Effector memory CD4-positive, alpha-beta T cell (primary cell): ENCODE measurements around the gene GPR68.

Experiments
- DNase-seq, 3 donors: peaks; one replicate each; pipeline ENCODE4 v3.0.0-alpha.2; 2020
- H3K27ac ChIP-seq: 2 replicates; pipeline ENCODE4 v1.7.0; 2013; ENCODE audit warnings: mild to moderate bottlenecking, low read length, moderate library complexity; ENCODE audit not compliant: insufficient read depth, poor library complexity, severe bottlenecking
- H3K27me3 ChIP-seq: replicated peaks from 2 replicates; pipeline ENCODE4 v1.7.0; 2013; ENCODE audit warnings: mild to moderate bottlenecking, low read length; ENCODE audit not compliant: insufficient read depth, control insufficient read depth, poor library complexity, severe bottlenecking
- H3K36me3 ChIP-seq: 2 replicates; pipeline ENCODE4 v1.7.0; 2013; ENCODE audit warnings: mild to moderate bottlenecking, low read length, moderate library complexity; ENCODE audit not compliant: control insufficient read depth, insufficient read depth
- H3K4me1 ChIP-seq: 2 replicates; pipeline ENCODE4 v1.7.0; 2013; ENCODE audit warnings: low read length, mild to moderate bottlenecking; ENCODE audit not compliant: control insufficient read depth, insufficient read depth, poor library complexity, severe bottlenecking
- H3K4me3 ChIP-seq: 2 replicates; pipeline ENCODE4 v1.7.0; 2013; ENCODE audit warnings: low read length, low read depth, mild to moderate bottlenecking; ENCODE audit not compliant: insufficient read depth, poor library complexity, severe bottlenecking
- H3K9me3 ChIP-seq: 2 replicates; pipeline ENCODE4 v1.7.0; 2013; ENCODE audit warnings: mild to moderate bottlenecking, low read length, moderate library complexity; ENCODE audit not compliant: control insufficient read depth

The GPR68 gene

GRCh38 chr14:91221270-91221669, 23.2 kb downstream of the GPR68 start:
- H3K27ac ChIP-seq = no peak overlapping the region
- no peak for DNase-seq
- H3K27me3 ChIP-seq = no peaks in the 10 kb centered on the region
- H3K9me3 ChIP-seq = no peaks in the 10 kb centered on the region
- no peak overlapping the region for H3K4me3 ChIP-seq
- H3K4me1 ChIP-seq = peaks cover 22% of the 10 kb centered on the region
- peaks cover 3% of the 10 kb centered on the region for H3K36me3 ChIP-seq

DNA sequence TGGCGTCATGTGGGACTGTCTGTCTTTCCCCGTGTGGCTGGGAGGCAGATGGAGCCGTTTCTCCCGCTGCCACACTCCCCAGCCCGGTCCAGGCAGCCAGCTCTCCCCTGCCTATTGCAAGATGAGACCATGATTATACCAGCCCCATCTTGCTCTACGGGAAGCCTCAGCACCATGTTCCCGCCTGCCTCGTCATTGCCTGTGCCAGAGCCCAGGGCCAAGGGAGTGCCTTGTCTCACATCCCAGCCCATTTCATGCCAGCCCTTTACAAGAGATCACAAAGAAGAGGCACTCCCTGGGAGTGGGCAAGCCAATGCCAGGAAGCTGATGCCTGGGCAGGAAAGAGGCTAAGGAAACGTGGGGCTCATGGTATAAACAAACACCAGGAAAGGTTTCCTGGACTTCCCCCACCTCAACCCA, 23.9 kb downstream of the GPR68 start:
- no peak overlapping the region for H3K27ac ChIP-seq
- no peaks in the 10 kb centered on the region for H3K27me3 ChIP-seq
- H3K9me3 ChIP-seq = no peaks in the 10 kb centered on the region
- DNase-seq = no peak
- no peak overlapping the region for H3K4me3 ChIP-seq
- peaks cover 7% of the 10 kb centered on the region for H3K36me3 ChIP-seq
- peaks cover 19% of the 10 kb centered on the region for H3K4me1 ChIP-seq

DNA sequence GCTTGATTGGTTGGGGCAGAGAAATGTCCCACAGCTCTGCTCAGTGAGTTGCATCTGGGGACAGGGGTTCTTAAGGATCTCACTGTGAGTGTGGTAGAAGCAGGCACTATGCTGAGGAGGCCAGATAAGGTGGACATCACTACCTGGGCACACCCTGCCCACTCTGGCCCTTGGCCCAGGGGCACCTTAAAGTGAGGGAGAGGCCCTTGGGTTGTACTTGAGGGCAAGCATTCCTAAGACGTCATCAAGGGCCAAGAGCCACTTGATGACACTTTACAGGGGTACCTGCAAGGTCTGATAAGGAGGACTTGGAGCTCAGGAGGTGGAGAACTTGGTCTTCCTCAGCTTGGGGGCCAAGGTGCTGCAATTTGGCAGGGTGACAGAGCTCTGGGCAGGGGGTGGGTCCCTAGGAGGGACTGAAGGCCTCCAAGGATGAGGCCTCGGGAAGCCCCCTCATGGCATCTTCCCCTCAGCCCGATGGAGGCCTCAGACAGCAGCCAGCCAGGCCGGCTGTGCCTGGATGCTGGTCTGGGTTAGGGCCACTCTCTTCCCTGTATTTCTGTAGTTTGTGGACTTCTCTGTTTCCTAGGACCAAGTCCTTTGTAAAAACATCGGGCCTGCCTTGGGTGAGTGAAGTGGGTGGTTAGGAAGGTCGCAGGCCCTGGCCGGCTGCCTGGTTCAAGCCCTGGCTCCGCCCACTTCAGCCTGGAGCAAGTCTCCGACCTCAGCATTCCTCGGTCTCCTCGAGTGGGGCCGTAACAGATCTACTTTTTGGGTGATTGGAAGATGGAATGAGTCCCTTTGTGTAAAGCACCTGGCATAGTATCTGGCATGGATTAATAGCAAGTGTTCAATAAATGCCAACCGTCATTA, 24.8 kb downstream of the GPR68 start:
- H3K4me1 ChIP-seq = peaks cover 12% of the 10 kb centered on the region
- H3K36me3 ChIP-seq = peaks cover 13% of the 10 kb centered on the region
- H3K27me3 ChIP-seq = no peaks in the 10 kb centered on the region
- no peak for DNase-seq
- H3K4me3 ChIP-seq = no peak overlapping the region
- no peaks in the 10 kb centered on the region for H3K9me3 ChIP-seq
- no peak overlapping the region for H3K27ac ChIP-seq

- peaks cover 13% of the 10 kb centered on the region for H3K36me3 ChIP-seq
- no peak for DNase-seq
- no peaks in the 10 kb centered on the region for H3K4me1 ChIP-seq
Observed at GRCh38 chr14:91218014-91218413, 26.5 kb downstream of the GPR68 start.

GRCh38 chr14:91216731-91217226, 27.7 kb downstream of the GPR68 start:
- Histone ChIP-seq H3K9me3 (no peaks in the 10 kb centered on the region), H3K36me3 (peaks cover 16% of the 10 kb centered on the region), H3K27me3 (no peaks in the 10 kb centered on the region), H3K4me3 (no peak overlapping the region), H3K4me1 (no peaks in the 10 kb centered on the region), H3K27ac (no peak overlapping the region)
- no peak for DNase-seq

More at GRCh38 chr14:91218014-91218413, 26.5 kb downstream of the GPR68 start:
- Histone ChIP-seq H3K27ac (no peak overlapping the region), H3K27me3 (no peaks in the 10 kb centered on the region), H3K9me3 (no peaks in the 10 kb centered on the region), H3K4me3 (no peak overlapping the region)

- Histone ChIP-seq H3K36me3 (peaks cover 27% of the 10 kb centered on the region), H3K27ac (no peak overlapping the region), H3K4me1 (no peaks in the 10 kb centered on the region), H3K4me3 (no peak overlapping the region), H3K27me3 (no peaks in the 10 kb centered on the region), H3K9me3 (no peaks in the 10 kb centered on the region)
- DNase-seq = no peak
Observed at GRCh38 chr14:91215381-91215780, 29.1 kb downstream of the GPR68 start.

- H3K9me3 ChIP-seq = no peaks in the 10 kb centered on the region
- H3K4me3 ChIP-seq = no peak overlapping the region
- H3K27ac ChIP-seq = no peak overlapping the region
- no peaks in the 10 kb centered on the region for H3K4me1 ChIP-seq
- H3K27me3 ChIP-seq = no peaks in the 10 kb centered on the region
- no peak for DNase-seq
- peaks cover 27% of the 10 kb centered on the region for H3K36me3 ChIP-seq
Observed at GRCh38 chr14:91214306-91214705, 30.2 kb downstream of the GPR68 start.

DNA sequence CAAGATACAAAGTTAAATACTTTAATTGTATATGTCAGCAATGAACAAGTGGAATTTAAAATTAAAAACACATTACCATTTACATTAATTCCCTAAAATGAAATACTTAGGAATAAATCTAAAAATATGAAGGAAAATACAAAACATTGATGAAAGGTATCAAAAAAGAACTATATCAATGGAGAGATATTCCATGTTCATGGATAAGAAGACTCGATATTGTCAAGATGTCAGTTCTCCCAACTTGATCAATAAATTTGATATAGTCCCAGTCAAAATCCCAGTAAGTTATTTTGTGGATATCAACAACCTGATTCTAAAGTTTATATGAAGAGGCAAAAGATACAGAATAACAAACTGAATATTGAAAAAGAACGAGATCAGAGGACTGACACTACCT, 33.5 kb downstream of the GPR68 start:
- H3K36me3 ChIP-seq = peaks cover 28% of the 10 kb centered on the region
- H3K4me3 ChIP-seq = no peak overlapping the region

GRCh38 chr14:91207008-91207407, 37.5 kb downstream of the GPR68 start:
- H3K27me3 ChIP-seq = no peaks in the 10 kb centered on the region
- DNase-seq = no peak
- no peak overlapping the region for H3K27ac ChIP-seq
- no peak overlapping the region for H3K4me3 ChIP-seq
- no peaks in the 10 kb centered on the region for H3K9me3 ChIP-seq
- peaks cover 9% of the 10 kb centered on the region for H3K4me1 ChIP-seq
- peaks cover 49% of the 10 kb centered on the region for H3K36me3 ChIP-seq

More for the DNA sequence above, 33.5 kb downstream of the GPR68 start:
- H3K9me3 ChIP-seq = no peaks in the 10 kb centered on the region
- no peaks in the 10 kb centered on the region for H3K27me3 ChIP-seq
- DNase-seq = no peak
- no peaks in the 10 kb centered on the region for H3K4me1 ChIP-seq
- no peak overlapping the region for H3K27ac ChIP-seq

GRCh38 chr14:91205459-91205858, 39.0 kb downstream of the GPR68 start:
- Histone ChIP-seq H3K27me3 (no peaks in the 10 kb centered on the region), H3K9me3 (no peaks in the 10 kb centered on the region), H3K4me1 (peaks cover 14% of the 10 kb centered on the region), H3K27ac (no peak overlapping the region), H3K36me3 (peaks cover 38% of the 10 kb centered on the region), H3K4me3 (no peak overlapping the region)
- DNase-seq = no peak
